ENCODE data around the gene SLC39A10. TPM values are rescaled to one million over a fixed set of nuclear protein-coding genes. Genes with fewer than 3 reads are reported as not detected.

The SLC39A10 gene
- 15.0 to 25.5 TPM (median 22.4 TPM) in 5 replicates for total RNA-seq (2022; extraction: Qiagen RNA extraction; ENCODE audit: low read depth)

GRCh38 chr2:195656859-195657633 lies at the start of gene SLC39A10:
Gene SLC39A10, plus strand, starts transcription at chr2:195657226. Its CDS starts 22,817 bp downstream, at chr2:195680043.

Measured in A549 treated with CpdA at 1 μM for 4 hours (cell line).